Measurements from ENCODE around the gene PINLYP. TPM values are rescaled to one million over a fixed set of nuclear protein-coding genes. Genes with fewer than 3 reads are reported as not detected.

Gene PINLYP
- total RNA-seq, 2 experiments from 2014 or later: 9.7 to 12.3 TPM

GRCh38 chr19:43572171-43572588, 3.4 kb upstream of the PINLYP start:
- Mint-ChIP-seq H3K4me1 (ENCODE audit: low read depth) (peaks cover 30% of the 10 kb centered on the region), H3K27me3 (no peaks in the 10 kb centered on the region), H3K4me3 (no peak overlapping the region), H3K9me3 (no peaks in the 10 kb centered on the region), H3K27ac (peak overlapping the region; percentile 48), H3K36me3 (ENCODE audit: low read depth) (peaks cover 8% of the 10 kb centered on the region)
- DNase-seq (no peak), ATAC-seq (no peak)
- TF ChIP-seq CTCF (IDR thresholded peaks at IDR 0.05): no peak
- intact Hi-C loops (cut with micrococcal nuclease): no loop called here
- POLR2A ChIA-PET: no interaction called here
- CTCF ChIA-PET: interaction anchor here (1.5 to 5.9 kb wide), 3 partner anchors 18 to 36 kb away, joined by 5 to 57 read pairs (median 11); no protein-coding TSS in a partner anchor

- peak overlapping the region; percentile 94 for H3K27ac Mint-ChIP-seq
- no peaks in the 10 kb centered on the region for H3K9me3 Mint-ChIP-seq
- H3K4me1 Mint-ChIP-seq (ENCODE audit: low read depth): peaks cover 36% of the 10 kb centered on the region
- DNase-seq (no peak), ATAC-seq (no peak)
- ChIA-PET POLR2A (interaction anchor here (0.8 to 3.2 kb wide), 6 partner anchors 11 to 42 kb away, joined by 3 to 20 read pairs (median 4); partner anchors contain the start of genes IRGQ, ZNF575 and ZNF576), CTCF (interaction anchor here (0.8 to 5.9 kb wide), 7 partner anchors 9 to 142 kb away, joined by 3 to 62 read pairs (median 5); partner anchors contain the start of genes IRGQ, ZNF575 and ZNF576)
- peaks cover 8% of the 10 kb centered on the region for H3K36me3 Mint-ChIP-seq (ENCODE audit: low read depth)
- no peaks in the 10 kb centered on the region for H3K27me3 Mint-ChIP-seq
- intact Hi-C loops (cut with micrococcal nuclease): no loop called here
- TF ChIP-seq CTCF (IDR thresholded peaks at IDR 0.05): no peak
- H3K4me3 Mint-ChIP-seq: peak overlapping the region; percentile 96
These were observed 1.0 kb upstream of the PINLYP start for GRCh38 chr19:43574424-43575155.

- H3K4me1 Mint-ChIP-seq (ENCODE audit: low read depth): peaks cover 37% of the 10 kb centered on the region
These were observed 616 bp downstream of the PINLYP start for GRCh38 chr19:43575955-43576878.

GRCh38 chr19:43578787-43579186, 3.2 kb downstream of the PINLYP start:
- Mint-ChIP-seq H3K4me1 (ENCODE audit: low read depth) (peaks cover 29% of the 10 kb centered on the region), H3K9me3 (no peaks in the 10 kb centered on the region), H3K27ac (peak overlapping the region; percentile 48), H3K4me3 (peak overlapping the region; percentile 94), H3K36me3 (ENCODE audit: low read depth) (peaks cover 5% of the 10 kb centered on the region), H3K27me3 (no peaks in the 10 kb centered on the region)
- ChIA-PET POLR2A (no interaction called here), CTCF (interaction anchor here (2.5 to 5.3 kb wide), 2 partner anchors 17 to 24 kb away, joined by 11 to 62 read pairs; partner anchors contain the start of genes IRGQ and ZNF576)
- no peak for TF ChIP-seq CTCF (IDR thresholded peaks at IDR 0.05)
- ATAC-seq: no peak
- intact Hi-C loops (cut with micrococcal nuclease): no loop called here
- no peak for DNase-seq

More at GRCh38 chr19:43575955-43576878, 616 bp downstream of the PINLYP start:
- TF ChIP-seq CTCF (IDR thresholded peaks at IDR 0.05): no peak
- ATAC-seq (no peak), DNase-seq (no peak)
- intact Hi-C loops (cut with micrococcal nuclease): no loop called here
- Mint-ChIP-seq H3K4me3 (peak overlapping the region; percentile 96), H3K27ac (peak overlapping the region; percentile 63), H3K9me3 (no peaks in the 10 kb centered on the region), H3K36me3 (ENCODE audit: low read depth) (peaks cover 8% of the 10 kb centered on the region), H3K27me3 (no peaks in the 10 kb centered on the region)
- ChIA-PET CTCF (interaction anchor here (1.8 to 5.9 kb wide), 3 partner anchors 13 to 22 kb away, joined by 5 to 62 read pairs (median 57); partner anchors contain the start of genes IRGQ and ZNF576), POLR2A (interaction anchor here (0.6 kb wide), 1 partner anchor 49 kb away, joined by 4 read pairs; no protein-coding TSS in a partner anchor)

All from activated CD8-positive, alpha-beta T cell treated with anti-CD3 and anti-CD28 coated beads for 36 hours (primary cell).